DND-41 (cell line): Measurements from ENCODE around the gene DOCK7.

ENCODE experiments used
- CTCF ChIP-seq: IDR thresholded peaks from 2 replicates; pipeline ENCODE4 v1.5.1; 2012; ENCODE audit warnings: borderline replicate concordance, low read length, moderate library complexity, mild to moderate bottlenecking; ENCODE audit not compliant: poor library complexity, severe bottlenecking; ENCODE audit errors: extremely low read depth
- EZH2 ChIP-seq: IDR thresholded peaks from 3 replicates; pipeline ENCODE4 v1.6.1; 2012; ENCODE audit warnings: borderline replicate concordance, low read depth, mild to moderate bottlenecking, moderate library complexity, low read length, inconsistent platforms; ENCODE audit not compliant: severe bottlenecking

DNA sequence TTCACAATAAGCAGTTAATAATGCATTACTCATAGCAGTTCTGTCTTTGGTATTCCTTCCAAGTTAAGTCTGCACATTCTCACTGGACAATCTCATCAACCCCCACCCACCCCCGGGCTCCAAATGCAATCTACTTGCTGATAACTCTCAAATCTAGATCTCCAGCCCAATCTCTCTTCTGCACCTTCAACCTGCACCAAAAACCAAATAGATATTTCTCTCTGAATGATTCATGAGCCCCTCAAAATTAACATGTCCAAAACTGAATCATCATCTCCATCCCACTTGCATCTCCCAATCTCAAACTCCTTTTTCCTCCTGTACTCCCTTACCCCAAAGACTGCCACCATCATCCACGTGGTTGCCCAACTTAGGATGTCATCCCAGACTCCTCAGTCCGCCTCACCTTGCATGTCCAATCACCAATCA lies 2.7 kb downstream of the DOCK7 start:
- TF ChIP-seq CTCF (no peak), EZH2 (no peak)
